ENCODE results near the gene CLCA2. TPM values are rescaled to one million over a fixed set of nuclear protein-coding genes. Genes with fewer than 3 reads are reported as not detected.

The CLCA2 gene, protein sequence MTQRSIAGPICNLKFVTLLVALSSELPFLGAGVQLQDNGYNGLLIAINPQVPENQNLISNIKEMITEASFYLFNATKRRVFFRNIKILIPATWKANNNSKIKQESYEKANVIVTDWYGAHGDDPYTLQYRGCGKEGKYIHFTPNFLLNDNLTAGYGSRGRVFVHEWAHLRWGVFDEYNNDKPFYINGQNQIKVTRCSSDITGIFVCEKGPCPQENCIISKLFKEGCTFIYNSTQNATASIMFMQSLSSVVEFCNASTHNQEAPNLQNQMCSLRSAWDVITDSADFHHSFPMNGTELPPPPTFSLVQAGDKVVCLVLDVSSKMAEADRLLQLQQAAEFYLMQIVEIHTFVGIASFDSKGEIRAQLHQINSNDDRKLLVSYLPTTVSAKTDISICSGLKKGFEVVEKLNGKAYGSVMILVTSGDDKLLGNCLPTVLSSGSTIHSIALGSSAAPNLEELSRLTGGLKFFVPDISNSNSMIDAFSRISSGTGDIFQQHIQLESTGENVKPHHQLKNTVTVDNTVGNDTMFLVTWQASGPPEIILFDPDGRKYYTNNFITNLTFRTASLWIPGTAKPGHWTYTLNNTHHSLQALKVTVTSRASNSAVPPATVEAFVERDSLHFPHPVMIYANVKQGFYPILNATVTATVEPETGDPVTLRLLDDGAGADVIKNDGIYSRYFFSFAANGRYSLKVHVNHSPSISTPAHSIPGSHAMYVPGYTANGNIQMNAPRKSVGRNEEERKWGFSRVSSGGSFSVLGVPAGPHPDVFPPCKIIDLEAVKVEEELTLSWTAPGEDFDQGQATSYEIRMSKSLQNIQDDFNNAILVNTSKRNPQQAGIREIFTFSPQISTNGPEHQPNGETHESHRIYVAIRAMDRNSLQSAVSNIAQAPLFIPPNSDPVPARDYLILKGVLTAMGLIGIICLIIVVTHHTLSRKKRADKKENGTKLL
- total RNA-seq = 0.11 and 0.25 TPM in 2 replicates

DNA sequence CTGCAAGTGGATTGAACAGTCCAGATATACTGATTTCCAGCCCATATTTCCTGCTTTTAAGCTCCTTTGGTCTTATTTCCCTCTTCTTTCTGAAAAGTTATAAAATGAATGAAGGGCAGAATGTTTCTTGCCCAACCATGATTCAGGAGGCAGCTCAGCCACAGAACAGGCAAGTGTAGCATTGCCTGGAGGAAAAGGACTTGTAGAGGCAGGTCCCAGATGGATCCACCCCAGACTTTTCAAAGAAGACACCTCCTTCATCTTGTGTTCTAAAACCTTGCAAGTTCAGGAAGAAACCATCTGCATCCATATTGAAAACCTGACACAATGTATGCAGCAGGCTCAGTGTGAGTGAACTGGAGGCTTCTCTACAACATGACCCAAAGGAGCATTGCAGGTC, at the start of gene CLCA2:
TSS of gene CLCA2 (plus strand) at position 299 of the 400 bp plus-strand sequence. CDS start at position 376, 77 bp downstream.

DNA sequence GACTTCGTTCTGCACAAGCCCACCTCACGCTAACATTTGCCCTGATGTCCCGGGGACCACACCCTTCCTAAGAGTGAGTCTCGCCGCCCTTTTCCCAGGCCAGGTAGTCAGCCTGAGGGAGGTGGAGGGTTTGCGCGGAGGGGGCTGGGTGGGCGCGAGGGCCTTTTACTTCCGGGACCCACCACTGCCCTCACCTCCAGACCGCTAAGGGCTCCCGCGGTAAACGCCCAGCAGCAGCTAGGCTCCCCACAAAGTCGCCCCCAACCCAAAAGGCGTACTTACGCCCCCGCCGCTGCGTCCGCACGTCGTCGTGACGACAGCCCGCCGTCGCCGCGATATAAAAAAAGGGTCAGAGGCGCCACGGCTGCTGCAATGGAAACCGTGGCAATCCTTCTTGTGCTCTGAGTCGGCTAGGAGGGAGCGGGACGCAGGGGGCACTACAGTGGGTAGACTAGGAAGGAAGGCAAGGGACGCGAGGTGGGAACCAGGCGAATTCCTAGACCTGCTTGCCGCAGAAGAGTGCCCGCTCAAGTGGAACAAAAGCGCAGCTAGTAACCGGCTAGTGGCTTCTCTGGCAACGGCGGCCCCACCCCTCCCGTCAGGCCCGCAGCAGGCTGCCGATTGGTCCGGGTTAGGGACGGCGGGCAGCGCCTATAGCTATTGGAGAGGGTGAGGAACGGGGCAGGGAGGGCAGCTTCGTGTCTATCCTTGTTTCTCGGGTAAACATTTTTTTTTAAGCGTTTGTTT, 28.0 kb upstream of the CLCA2 start, which contains the start of gene ODF2L:
TSS of gene ODF2L (minus strand) at position 573 of the 747 bp plus-strand sequence. CDS start 9,296 bp downstream, outside the sequence.

DNA sequence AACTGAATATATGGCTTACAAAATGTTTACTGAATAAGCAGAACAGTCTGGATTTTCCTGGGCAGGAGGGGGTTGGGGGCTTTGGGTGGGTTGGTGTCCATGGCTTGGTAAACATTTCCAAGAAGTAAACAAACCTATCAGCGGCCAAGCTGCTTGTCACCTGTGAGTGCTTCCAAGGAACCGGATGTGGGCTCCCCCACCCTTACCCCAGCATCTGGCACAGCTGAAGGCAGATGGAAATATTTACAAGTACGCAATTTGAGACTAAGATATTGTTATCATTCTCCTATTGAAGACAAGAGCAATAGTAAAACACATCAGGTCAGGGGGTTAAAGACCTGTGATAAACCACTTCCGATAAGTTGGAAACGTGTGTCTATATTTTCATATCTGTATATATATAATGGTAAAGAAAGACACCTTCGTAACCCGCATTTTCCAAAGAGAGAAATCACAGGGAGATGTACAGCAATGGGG, 44.6 kb downstream of the CLCA2 start, which contains the start of gene CLCA1:
TSS of gene CLCA1 (plus strand) at position 427 of the 477 bp plus-strand sequence. CDS start at position 472, 45 bp downstream.

Other genes starting within 250 kb of the CLCA2 start
- gene ODF2L, start 27.8 kb upstream of the CLCA2 start, total RNA-seq = 27.2 and 31.0 TPM in 2 replicates
- gene CLCA1, start 44.8 kb downstream of the CLCA2 start, total RNA-seq = under 0.01 TPM in 1 of 2 replicates, not detected in the other
- gene CLCA4, start 122.9 kb downstream of the CLCA2 start, total RNA-seq = not detected in 2 replicates

All from uterine smooth muscle cell (primary cell).